Measurements from ENCODE around the gene SPPL2C. TPM values are rescaled to one million over a fixed set of nuclear protein-coding genes. Genes with fewer than 3 reads are reported as not detected.
A peak's percentile ranks its signal among the peaks of the same experiment; 100 is the strongest.

Gene SPPL2C
- total RNA-seq, 1 experiment from 2014 or later = not detected

GRCh38 chr17:45895304-45895968 is 50.8 kb downstream of the SPPL2C start:
- intact Hi-C loops (cut with micrococcal nuclease) = no loop called here
- DNase-seq (ENCODE audit: unreplicated experiment) = no peak
- no peaks in the 10 kb centered on the region for H3K4me1 Mint-ChIP-seq (ENCODE audit: insufficient read depth, unreplicated experiment)
- CTCF ChIA-PET = no interaction called here
- TF ChIP-seq, protein P1, sequence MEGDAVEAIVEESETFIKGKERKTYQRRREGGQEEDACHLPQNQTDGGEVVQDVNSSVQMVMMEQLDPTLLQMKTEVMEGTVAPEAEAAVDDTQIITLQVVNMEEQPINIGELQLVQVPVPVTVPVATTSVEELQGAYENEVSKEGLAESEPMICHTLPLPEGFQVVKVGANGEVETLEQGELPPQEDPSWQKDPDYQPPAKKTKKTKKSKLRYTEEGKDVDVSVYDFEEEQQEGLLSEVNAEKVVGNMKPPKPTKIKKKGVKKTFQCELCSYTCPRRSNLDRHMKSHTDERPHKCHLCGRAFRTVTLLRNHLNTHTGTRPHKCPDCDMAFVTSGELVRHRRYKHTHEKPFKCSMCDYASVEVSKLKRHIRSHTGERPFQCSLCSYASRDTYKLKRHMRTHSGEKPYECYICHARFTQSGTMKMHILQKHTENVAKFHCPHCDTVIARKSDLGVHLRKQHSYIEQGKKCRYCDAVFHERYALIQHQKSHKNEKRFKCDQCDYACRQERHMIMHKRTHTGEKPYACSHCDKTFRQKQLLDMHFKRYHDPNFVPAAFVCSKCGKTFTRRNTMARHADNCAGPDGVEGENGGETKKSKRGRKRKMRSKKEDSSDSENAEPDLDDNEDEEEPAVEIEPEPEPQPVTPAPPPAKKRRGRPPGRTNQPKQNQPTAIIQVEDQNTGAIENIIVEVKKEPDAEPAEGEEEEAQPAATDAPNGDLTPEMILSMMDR (IDR thresholded peaks at IDR 0.05; ENCODE audit: unreplicated experiment) = no peak
- no TSS peak for BruUV-seq (replicated peaks)
- POLR2A ChIA-PET = no interaction called here
- H3K36me3 Mint-ChIP-seq (ENCODE audit: insufficient read depth, unreplicated experiment) = no peaks in the 10 kb centered on the region
- H3K4me3 Mint-ChIP-seq (ENCODE audit: unreplicated experiment) = peak overlapping the region; percentile 79
- H3K27me3 Mint-ChIP-seq (ENCODE audit: insufficient read depth, unreplicated experiment) = peaks cover 36% of the 10 kb centered on the region
- H3K9me3 Mint-ChIP-seq (ENCODE audit: unreplicated experiment) = no peaks in the 10 kb centered on the region
- H3K27ac Mint-ChIP-seq (ENCODE audit: low read depth, unreplicated experiment) = no peak overlapping the region

- intact Hi-C loops (cut with micrococcal nuclease) = no loop called here
- no TSS peak for BruUV-seq (replicated peaks)
- Mint-ChIP-seq H3K36me3 (ENCODE audit: insufficient read depth, unreplicated experiment) (no peaks in the 10 kb centered on the region), H3K4me1 (ENCODE audit: insufficient read depth, unreplicated experiment) (no peaks in the 10 kb centered on the region), H3K27me3 (ENCODE audit: insufficient read depth, unreplicated experiment) (peaks cover 39% of the 10 kb centered on the region), H3K9me3 (ENCODE audit: unreplicated experiment) (no peaks in the 10 kb centered on the region), H3K27ac (ENCODE audit: low read depth, unreplicated experiment) (no peak overlapping the region), H3K4me3 (ENCODE audit: unreplicated experiment) (peak overlapping the region; percentile 49)
- no peak for DNase-seq (ENCODE audit: unreplicated experiment)
- ChIA-PET POLR2A (no interaction called here), CTCF (no interaction called here)
- TF ChIP-seq, protein P1 (IDR thresholded peaks at IDR 0.05; ENCODE audit: unreplicated experiment) = no peak
Observed at GRCh38 chr17:45895969-45896785, 51.5 kb downstream of the SPPL2C start.

Other genes starting within 250 kb of the SPPL2C start
- gene CRHR1, start 60.6 kb upstream of the SPPL2C start, total RNA-seq (2022) = not detected in 2 replicates
- 0.42 and 0.66 TPM in 2 replicates for gene MAPT, start 49.7 kb downstream of the SPPL2C start, total RNA-seq (2022)
- gene STH, start 154.4 kb downstream of the SPPL2C start, total RNA-seq (2022) = not detected in 2 replicates